Cardiac muscle cell (in vitro differentiated cells and primary cell): Measurements from ENCODE around the gene GABPA. TPM values are rescaled to one million over a fixed set of nuclear protein-coding genes. Genes with fewer than 3 reads are reported as not detected.

Experiments
- DNase-seq, 2 donors: peaks; one replicate each; pipeline versions ENCODE4 v3.0.0 to v3.0.0-alpha.2; 2010 to 2017; ENCODE audit warnings: low read depth in 1 of 2, low spot score in 1 of 2
- H3K27ac ChIP-seq: fragments of 200-600 bp; sonication (generic); 2 replicates; pipeline ENCODE4 v1.5.1; 2016
- H3K27me3 ChIP-seq: fragments of 200-600 bp; sonication (generic); 2 replicates; pipeline ENCODE4 v1.6.0; 2016; ENCODE audit warnings: control low read depth
- H3K36me3 ChIP-seq: fragments of 200-600 bp; sonication (generic); 2 replicates; pipeline ENCODE4 v1.5.1; 2016; ENCODE audit warnings: control low read depth
- H3K4me1 ChIP-seq: fragments of 200-600 bp; sonication (generic); 2 replicates; pipeline ENCODE4 v1.8.1; 2017; ENCODE audit warnings: low read depth, mild to moderate bottlenecking, mixed run types
- H3K4me3 ChIP-seq: fragments of 200-600 bp; sonication (generic); 2 replicates; pipeline ENCODE4 v1.5.1; 2016; ENCODE audit warnings: mild to moderate bottlenecking
- H3K9me3 ChIP-seq: fragments of 200-600 bp; sonication (generic); 2 replicates; pipeline ENCODE4 v1.5.1; 2017; ENCODE audit warnings: low read depth, mild to moderate bottlenecking, control low read depth
- polyA plus RNA-seq: library from polyadenylated mRNA; unstranded; fragments of >200 nt; fragmentation: Nextera tagmentation; extraction: Ambion mirVana; gene quantifications from 2 replicates; pipeline ENCODE4 v1.2.1, GENCODE V29; 2016
- total RNA-seq: library from RNA; depleted of rRNA; stranded (reverse); fragments of >200 nt; gene quantifications from 2 replicates; pipeline ENCODE4 v1.2.3, GENCODE V29; 2016
- TF ChIP-seq, protein P1 (sequence below): IDR thresholded peaks from 2 replicates; pipeline ENCODE4 v1.5.1; 2012; ENCODE audit warnings: low read depth, mild to moderate bottlenecking, low read length

The GABPA gene
- total and polyA plus RNA-seq, 2 experiments from 2014 or later, result 18.5 to 20.4 TPM

- TF ChIP-seq, protein P1, sequence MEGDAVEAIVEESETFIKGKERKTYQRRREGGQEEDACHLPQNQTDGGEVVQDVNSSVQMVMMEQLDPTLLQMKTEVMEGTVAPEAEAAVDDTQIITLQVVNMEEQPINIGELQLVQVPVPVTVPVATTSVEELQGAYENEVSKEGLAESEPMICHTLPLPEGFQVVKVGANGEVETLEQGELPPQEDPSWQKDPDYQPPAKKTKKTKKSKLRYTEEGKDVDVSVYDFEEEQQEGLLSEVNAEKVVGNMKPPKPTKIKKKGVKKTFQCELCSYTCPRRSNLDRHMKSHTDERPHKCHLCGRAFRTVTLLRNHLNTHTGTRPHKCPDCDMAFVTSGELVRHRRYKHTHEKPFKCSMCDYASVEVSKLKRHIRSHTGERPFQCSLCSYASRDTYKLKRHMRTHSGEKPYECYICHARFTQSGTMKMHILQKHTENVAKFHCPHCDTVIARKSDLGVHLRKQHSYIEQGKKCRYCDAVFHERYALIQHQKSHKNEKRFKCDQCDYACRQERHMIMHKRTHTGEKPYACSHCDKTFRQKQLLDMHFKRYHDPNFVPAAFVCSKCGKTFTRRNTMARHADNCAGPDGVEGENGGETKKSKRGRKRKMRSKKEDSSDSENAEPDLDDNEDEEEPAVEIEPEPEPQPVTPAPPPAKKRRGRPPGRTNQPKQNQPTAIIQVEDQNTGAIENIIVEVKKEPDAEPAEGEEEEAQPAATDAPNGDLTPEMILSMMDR, result no peak
- Histone ChIP-seq H3K4me1 (no peaks in the 10 kb centered on the region), H3K4me3 (no peak overlapping the region), H3K27ac (no peak overlapping the region), H3K9me3 (no peaks in the 10 kb centered on the region), H3K36me3 (no peaks in the 10 kb centered on the region), H3K27me3 (no peaks in the 10 kb centered on the region)
- DNase-seq, result no peak
Measured at GRCh38 chr21:25818551-25818950, 83.8 kb downstream of the GABPA start.

Other genes with a start within 250 kb of the GABPA start
- gene MRPL39, start 127.5 kb upstream of the GABPA start, total RNA-seq, result 25.1 and 34.7 TPM in 2 replicates
- 87.9 and 94.6 TPM in 2 replicates for gene MRPL39, start 127.5 kb upstream of the GABPA start, polyA plus RNA-seq
- 0.63 and 1.3 TPM in 2 replicates for gene JAM2, start 95.7 kb upstream of the GABPA start, total RNA-seq
- 1.4 and 3.1 TPM in 2 replicates for gene JAM2, start 95.7 kb upstream of the GABPA start, polyA plus RNA-seq
- 252 and 394 TPM in 2 replicates for gene ATP5PF, start 68 bp upstream of the GABPA start, total RNA-seq
- gene ATP5PF, start 68 bp upstream of the GABPA start, polyA plus RNA-seq, result 903 and 1,079 TPM in 2 replicates